ENCODE results near the gene DVL2. TPM values are rescaled to one million over a fixed set of nuclear protein-coding genes. Genes with fewer than 3 reads are reported as not detected.

DVL2 gene
- total RNA-seq, 4 donors from 2014 or later, result 53.2 to 78.1 (median 55.5) TPM

DNA sequence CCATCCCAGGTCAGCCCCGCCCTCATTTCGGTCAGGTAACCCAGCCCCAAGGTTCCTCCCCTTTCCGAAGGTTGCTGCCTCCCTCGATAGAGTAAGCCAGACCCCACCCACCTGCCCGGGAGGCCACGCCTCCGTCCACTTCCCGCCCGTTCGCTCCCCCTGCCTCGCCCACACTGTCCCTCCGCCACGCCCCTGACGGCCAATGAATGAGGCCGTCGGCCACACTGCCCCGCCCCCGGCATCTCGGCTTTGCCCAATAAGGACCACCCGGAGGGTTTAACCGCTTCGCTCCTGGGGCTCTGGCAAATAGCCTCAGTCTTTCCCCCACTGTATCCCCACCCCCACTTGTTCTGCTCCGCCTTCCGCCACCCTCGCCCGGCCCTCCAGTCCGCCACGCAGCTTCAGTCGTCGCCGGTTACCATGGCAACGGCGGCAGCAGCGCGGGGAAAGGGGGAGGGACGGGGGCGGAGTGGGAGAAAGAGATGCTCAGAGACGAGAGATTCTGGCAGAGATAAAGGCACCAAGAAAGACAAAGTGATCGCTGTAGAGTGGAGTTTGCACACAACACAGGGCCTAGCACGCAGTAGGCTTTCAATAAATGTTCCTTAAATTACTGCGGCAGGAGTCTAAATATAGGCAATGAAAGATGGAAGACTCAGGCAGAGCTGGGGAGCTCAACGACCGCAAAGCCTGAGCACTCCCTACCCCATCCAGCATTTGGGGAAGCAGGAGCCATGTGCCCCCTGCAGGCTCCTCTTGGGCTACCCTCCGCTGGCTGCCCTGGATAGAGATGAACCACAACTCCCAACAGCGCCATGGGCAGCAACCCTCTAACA, 19.8 kb downstream of the DVL2 start:
- no peaks in the 10 kb centered on the region for H3K36me3 ChIP-seq
- H3K9me3 ChIP-seq, result no peaks in the 10 kb centered on the region
- peaks cover 59% of the 10 kb centered on the region for H3K4me1 ChIP-seq
- WGBS, result under 1% methylated on average over 43 of the region's 45 CpGs
- H3K27me3 ChIP-seq, result no peaks in the 10 kb centered on the region
- DNase-seq (ENCODE audit: low spot score in 2 of 2), result peak; percentile 99
- peak overlapping the region; percentile 56 for H3K4me3 ChIP-seq
- H3K27ac ChIP-seq, result peak overlapping the region; percentile 72
- TF ChIP-seq POLR2A (IDR thresholded peaks at IDR 0.05), result no peak
- TF ChIP-seq EP300 (IDR thresholded peaks at IDR 0.05), result no peak
- peak in 1 of 3 donors; percentile 31 for TF ChIP-seq POLR2AphosphoS5 (IDR thresholded peaks at IDR 0.05)
- TF ChIP-seq, protein P1, sequence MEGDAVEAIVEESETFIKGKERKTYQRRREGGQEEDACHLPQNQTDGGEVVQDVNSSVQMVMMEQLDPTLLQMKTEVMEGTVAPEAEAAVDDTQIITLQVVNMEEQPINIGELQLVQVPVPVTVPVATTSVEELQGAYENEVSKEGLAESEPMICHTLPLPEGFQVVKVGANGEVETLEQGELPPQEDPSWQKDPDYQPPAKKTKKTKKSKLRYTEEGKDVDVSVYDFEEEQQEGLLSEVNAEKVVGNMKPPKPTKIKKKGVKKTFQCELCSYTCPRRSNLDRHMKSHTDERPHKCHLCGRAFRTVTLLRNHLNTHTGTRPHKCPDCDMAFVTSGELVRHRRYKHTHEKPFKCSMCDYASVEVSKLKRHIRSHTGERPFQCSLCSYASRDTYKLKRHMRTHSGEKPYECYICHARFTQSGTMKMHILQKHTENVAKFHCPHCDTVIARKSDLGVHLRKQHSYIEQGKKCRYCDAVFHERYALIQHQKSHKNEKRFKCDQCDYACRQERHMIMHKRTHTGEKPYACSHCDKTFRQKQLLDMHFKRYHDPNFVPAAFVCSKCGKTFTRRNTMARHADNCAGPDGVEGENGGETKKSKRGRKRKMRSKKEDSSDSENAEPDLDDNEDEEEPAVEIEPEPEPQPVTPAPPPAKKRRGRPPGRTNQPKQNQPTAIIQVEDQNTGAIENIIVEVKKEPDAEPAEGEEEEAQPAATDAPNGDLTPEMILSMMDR (IDR thresholded peaks at IDR 0.05), result peak; percentile 23 to 59

DNA sequence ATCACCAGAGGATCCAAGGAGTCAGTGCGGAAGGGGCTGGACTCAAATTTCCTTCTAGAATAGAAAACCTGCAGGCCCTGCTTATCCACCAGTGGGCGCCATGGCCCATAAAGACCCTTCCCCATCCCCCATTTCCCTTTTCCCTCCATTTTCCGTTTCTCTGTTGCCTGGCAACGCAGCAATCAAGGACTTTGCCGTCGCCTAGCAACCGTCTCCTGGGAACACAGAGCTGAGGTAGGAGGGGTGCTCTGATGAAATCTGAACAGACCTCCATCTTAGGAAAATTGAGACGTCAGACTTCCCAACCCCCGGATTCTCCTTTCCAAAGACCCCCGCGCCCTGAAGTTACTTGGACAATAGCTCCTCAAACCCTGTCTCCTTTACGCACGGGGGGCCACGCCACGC, 20.4 kb downstream of the DVL2 start:
- no peaks in the 10 kb centered on the region for H3K27me3 ChIP-seq
- peaks cover 52% of the 10 kb centered on the region for H3K4me1 ChIP-seq
- TF ChIP-seq EP300 (IDR thresholded peaks at IDR 0.05) (no peak), POLR2A (IDR thresholded peaks at IDR 0.05) (no peak), POLR2AphosphoS5 (IDR thresholded peaks at IDR 0.05) (no peak)
- TF ChIP-seq, protein P1 (IDR thresholded peaks at IDR 0.05), result peak; percentile 11 to 16
- WGBS, result 7% methylated on average over 15 of the region's 15 CpGs
- H3K9me3 ChIP-seq, result no peaks in the 10 kb centered on the region
- DNase-seq (ENCODE audit: low spot score in 2 of 2), result no peak
- peak overlapping the region; percentile 56 for H3K4me3 ChIP-seq
- peak overlapping the region; percentile 72 for H3K27ac ChIP-seq
- no peaks in the 10 kb centered on the region for H3K36me3 ChIP-seq

DNA sequence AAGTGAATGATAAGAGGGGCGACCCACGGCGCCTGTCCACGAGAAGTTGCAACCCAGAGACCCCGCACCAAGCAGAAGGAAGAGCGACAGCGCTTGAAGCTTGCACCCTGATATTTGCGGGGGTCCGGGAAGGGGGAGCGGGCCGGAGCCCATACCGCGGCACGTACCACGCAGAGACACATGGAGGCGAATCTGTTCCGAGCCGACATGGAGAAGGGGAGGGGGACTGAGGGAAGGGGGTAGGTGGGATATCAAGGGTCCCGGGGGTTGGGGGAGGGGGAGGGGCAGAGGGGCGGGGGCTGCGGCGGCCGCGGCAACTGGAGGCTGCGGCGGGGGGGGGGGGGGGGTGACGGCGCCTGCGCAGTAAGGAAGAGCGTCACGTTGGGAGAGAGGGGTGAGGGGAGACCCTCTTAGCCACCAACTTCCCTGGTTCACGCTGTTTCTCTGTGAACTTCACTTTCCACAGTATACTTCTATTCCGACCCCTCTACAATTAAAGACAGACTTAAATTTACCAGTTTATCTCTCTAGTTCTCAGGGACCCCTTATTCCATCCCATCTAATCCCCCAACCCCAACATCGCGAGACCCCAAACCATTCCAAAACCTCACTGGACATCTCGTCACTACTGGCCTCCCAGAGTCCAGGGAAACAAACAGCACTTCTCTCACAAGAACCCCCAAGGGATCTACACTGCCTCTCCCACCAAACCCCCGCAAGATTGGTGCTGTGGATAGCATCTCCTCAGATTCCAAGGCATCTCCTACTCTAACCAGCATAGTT, 22.6 kb downstream of the DVL2 start:
- Histone ChIP-seq H3K9me3 (no peaks in the 10 kb centered on the region), H3K4me3 (no peak overlapping the region), H3K27me3 (no peaks in the 10 kb centered on the region), H3K27ac (no peak overlapping the region), H3K36me3 (no peaks in the 10 kb centered on the region), H3K4me1 (peaks cover 31% of the 10 kb centered on the region)
- WGBS, result 30% methylated on average over 36 of the region's 37 CpGs
- no peak for DNase-seq (ENCODE audit: low spot score in 2 of 2)
- no peak for TF ChIP-seq EP300 (IDR thresholded peaks at IDR 0.05)
- TF ChIP-seq, protein P1 (IDR thresholded peaks at IDR 0.05), result no peak
- TF ChIP-seq POLR2AphosphoS5 (IDR thresholded peaks at IDR 0.05), result no peak
- no peak for TF ChIP-seq POLR2A (IDR thresholded peaks at IDR 0.05)

DNA sequence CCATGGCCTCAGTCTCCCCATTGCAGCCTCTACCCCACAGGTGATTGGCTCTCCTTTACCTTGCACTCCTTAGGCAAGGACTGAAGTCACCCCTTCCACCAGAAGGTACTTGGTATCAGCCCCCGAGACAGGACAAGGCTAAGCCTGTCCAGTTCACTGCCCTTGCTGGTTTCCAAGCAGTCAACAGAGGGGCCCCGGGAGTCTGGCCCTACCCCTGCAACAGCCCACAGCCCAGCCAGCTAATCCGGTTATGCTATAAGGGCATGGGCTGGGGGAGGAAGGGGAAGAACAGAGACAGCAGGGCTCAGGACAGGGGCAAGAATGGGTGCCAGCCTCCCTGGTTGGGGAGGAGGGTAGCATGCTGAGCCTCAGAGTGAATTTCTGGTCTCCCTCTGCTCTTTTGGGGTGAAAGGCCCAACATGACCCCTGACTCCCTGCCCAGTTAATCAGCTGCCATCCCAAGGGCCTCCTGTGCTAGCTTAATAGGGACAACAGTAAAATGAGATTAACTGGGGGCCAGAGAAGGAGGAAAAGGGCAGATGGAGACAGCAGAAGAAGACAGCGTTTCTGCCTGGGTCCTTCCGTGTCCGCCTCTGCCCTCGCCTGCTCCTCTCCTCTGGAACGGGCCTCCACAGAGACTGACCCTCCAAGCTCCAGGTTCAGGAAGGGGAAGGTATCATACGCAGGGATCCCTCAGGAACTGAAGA, 25.4 kb downstream of the DVL2 start:
- H3K27ac ChIP-seq, result no peak overlapping the region
- H3K4me1 ChIP-seq, result peaks cover 18% of the 10 kb centered on the region
- no peaks in the 10 kb centered on the region for H3K27me3 ChIP-seq
- 87% methylated on average over 9 of the region's 9 CpGs for WGBS
- no peaks in the 10 kb centered on the region for H3K9me3 ChIP-seq
- H3K36me3 ChIP-seq, result no peaks in the 10 kb centered on the region
- no peak for TF ChIP-seq POLR2AphosphoS5 (IDR thresholded peaks at IDR 0.05)
- TF ChIP-seq, protein P1 (IDR thresholded peaks at IDR 0.05), result no peak
- no peak for TF ChIP-seq POLR2A (IDR thresholded peaks at IDR 0.05)
- TF ChIP-seq EP300 (IDR thresholded peaks at IDR 0.05), result no peak
- DNase-seq (ENCODE audit: low spot score in 2 of 2), result peak in 1 of 2 donors; percentile 54
- H3K4me3 ChIP-seq, result no peak overlapping the region

All from suprapubic skin (tissue), 4 donors.